IPS-NIHi7 (cell line): ENCODE data around the gene TMEM220.

Experiments used
- DNase-seq: peaks from one replicate; pipeline ENCODE4 v3.0.0; 2012; ENCODE audit warnings: mixed read lengths; ENCODE audit errors: extremely low spot score

Gene TMEM220

DNA sequence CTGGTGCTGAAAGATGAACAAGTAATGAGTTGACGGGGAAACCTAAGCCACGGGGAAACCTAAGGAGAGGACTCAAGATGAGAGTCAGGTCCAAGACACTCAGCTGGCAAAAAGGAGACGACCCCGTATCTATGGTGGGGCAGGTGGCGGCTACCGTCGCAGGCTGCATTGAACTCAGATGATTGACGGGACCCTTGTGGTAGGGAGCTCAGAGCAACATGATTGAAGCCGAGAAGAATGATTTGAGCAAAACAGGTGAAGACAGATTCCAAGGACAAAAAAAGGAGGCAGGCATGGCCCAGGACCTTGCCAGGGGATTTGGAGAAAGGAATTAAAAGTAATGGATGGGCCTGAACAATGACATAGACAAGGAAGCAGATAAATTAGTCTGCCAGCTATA lies 65.3 kb downstream of the TMEM220 start:
- no peak for DNase-seq
